HepG2 (cell line): ENCODE data around the gene GLIS2. TPM values are rescaled to one million over a fixed set of nuclear protein-coding genes. Genes with fewer than 3 reads are reported as not detected.

ENCODE experiments used
- ATAC-seq: fragments of 200-7000 bp; cut with Tn5 transposase; 3 replicates; pipeline ENCODE4 v1.9.1; 2020; ENCODE audit warnings: mild to moderate bottlenecking, moderate library complexity
- BruUV-seq: library from RNA; stranded (reverse); fragments of 400-500 nt; replicated peaks from 2 replicates; lab custom pipeline; 2021; lab: Mats Ljungman, UMichigan
- CTCF ChIA-PET: fragments of 300-600 bp; formaldehyde crosslinking; extraction: SDS; loops from one replicate; lab custom pipeline; 2021; ENCODE audit warnings: low total read pairs, inconsistent platforms, low intra/inter-chr PET ratio; lab: Yijun Ruan, JAX
- POLR2A ChIA-PET: fragments of 350-600 bp; sonication (Branson Sonifier 250); formaldehyde crosslinking; loops from one replicate; lab custom pipeline; 2020; ENCODE audit warnings: antibody characterized with exemption, inconsistent platforms; lab: Yijun Ruan, JAX
- DNase-seq: peaks from one replicate; pipeline ENCODE4 v3.0.0-alpha.2; 2015; ENCODE audit warnings: low spot score
- FAIRE-seq: peaks from 3 replicates; lab custom pipeline; 2011; peaks lifted over from hg19 to GRCh38; lab: Jason Lieb, UNC
- H2AFZ ChIP-seq: one replicate; pipeline ENCODE4 v1.6.1; 2011; ENCODE audit warnings: low read length, inconsistent platforms
- H3K27ac ChIP-seq: fragments of 300-600 bp; 3 replicates; pipeline ENCODE4 v1.8.0; 2011; ENCODE audit warnings: mixed run types, mild to moderate bottlenecking, mixed read lengths, low read length, inconsistent platforms; ENCODE audit not compliant: insufficient read depth; ENCODE audit errors: extremely low read length
- H3K27me3 ChIP-seq, 2 experiments: fragments of 200-600 bp in 1 of 2; 2 replicates in 1 of 2; 3 replicates in 1 of 2; pipeline versions ENCODE4 v1.6.0 to v1.8.0; 2011; ENCODE audit warnings: low read length in 2 of 2, mild to moderate bottlenecking in 2 of 2, moderate library complexity in 2 of 2, inconsistent platforms in 1 of 2; ENCODE audit not compliant: insufficient read depth in 2 of 2, control insufficient read depth in 1 of 2
- H3K36me3 ChIP-seq, 2 experiments: fragments of 200-600 bp in 1 of 2; replicated peaks in 1 of 2; 2 replicates in 1 of 2; 3 replicates in 1 of 2; pipeline versions ENCODE4 v1.5.1 to v1.8.0; 2011; ENCODE audit warnings: low read length in 2 of 2, inconsistent platforms in 1 of 2; ENCODE audit not compliant: insufficient read depth in 2 of 2, control insufficient read depth in 1 of 2
- H3K4me1 ChIP-seq: 2 replicates; pipeline ENCODE4 v1.5.1; 2012; ENCODE audit warnings: low read length, inconsistent platforms; ENCODE audit not compliant: insufficient read depth
- H3K4me2 ChIP-seq: 2 replicates; pipeline ENCODE4 v1.6.0; 2011; ENCODE audit warnings: low read depth, low read length, inconsistent platforms
- H3K4me3 ChIP-seq, 3 experiments: fragments of 200-600 bp in 1 of 3; sonication (generic), shearing (Covaris generic) in 1 of 3; replicated peaks in 1 of 3; 2 replicates each; pipeline ENCODE4 v1.5.1; 2011 to 2016; ENCODE audit warnings: low read length in 3 of 3, inconsistent platforms in 2 of 3, low read depth in 2 of 3, mild to moderate bottlenecking in 2 of 3, control low read depth in 1 of 3, mixed read lengths in 1 of 3; ENCODE audit not compliant: insufficient read depth in 1 of 3
- H3K79me2 ChIP-seq: one replicate; pipeline ENCODE4 v1.6.1; 2011; ENCODE audit warnings: low read length, inconsistent platforms; ENCODE audit not compliant: insufficient read depth
- H3K9ac ChIP-seq: 2 replicates; pipeline ENCODE4 v1.6.0; 2011; ENCODE audit warnings: mild to moderate bottlenecking, low read depth, low read length, inconsistent platforms; ENCODE audit not compliant: insufficient read depth
- H3K9me3 ChIP-seq: 2 replicates; pipeline ENCODE4 v1.5.1; 2012; ENCODE audit warnings: mild to moderate bottlenecking, low read length
- H4K20me1 ChIP-seq: 2 replicates; pipeline ENCODE4 v1.6.0; 2011; ENCODE audit warnings: inconsistent platforms, mild to moderate bottlenecking, low read length, moderate library complexity; ENCODE audit not compliant: insufficient read depth
- HOXD1 ChIP-seq: sonication (generic); formaldehyde crosslinking; IDR thresholded peaks from 2 replicates; pipeline ENCODE4 v1.5.0; 2020; ENCODE audit warnings: missing genetic modification reagents
- NCOA5 ChIP-seq: sonication (generic); formaldehyde crosslinking; IDR thresholded peaks from 2 replicates; pipeline ENCODE4 v1.4.0; 2020; ENCODE audit warnings: missing genetic modification reagents
- NRL ChIP-seq: sonication (generic); formaldehyde crosslinking; IDR thresholded peaks from 2 replicates; pipeline ENCODE4 v1.5.0; 2020; ENCODE audit warnings: missing genetic modification reagents, mild to moderate bottlenecking, moderate library complexity, borderline replicate concordance
- POLR2G ChIP-seq: fragments of 200-400 bp; formaldehyde crosslinking; IDR thresholded peaks from 2 replicates; pipeline ENCODE4 v1.6.1; 2018; ENCODE audit warnings: mild to moderate bottlenecking, low read depth, low read length, moderate library complexity
- SIN3B ChIP-seq: fragments of 150-350 bp; IDR thresholded peaks from 2 replicates; pipeline ENCODE4 v1.6.1; 2014; ENCODE audit warnings: low read length
- ZBTB1 ChIP-seq: sonication (generic); formaldehyde crosslinking; IDR thresholded peaks from 2 replicates; pipeline ENCODE4 v1.4.0; 2020; ENCODE audit warnings: missing genetic modification reagents, borderline replicate concordance
- ZNF136 ChIP-seq: sonication (generic); formaldehyde crosslinking; IDR thresholded peaks from 2 replicates; pipeline ENCODE4 v1.8.1; 2022; ENCODE audit warnings: low read depth, mild to moderate bottlenecking, moderate library complexity, missing genetic modification reagents
- ZNF292 ChIP-seq: sonication (generic); formaldehyde crosslinking; IDR thresholded peaks from 2 replicates; pipeline ENCODE4 v1.8.1; 2022; ENCODE audit warnings: mild to moderate bottlenecking, low read depth, missing genetic modification reagents, borderline replicate concordance
- ZNF343 ChIP-seq: sonication (generic); formaldehyde crosslinking; IDR thresholded peaks from 2 replicates; pipeline ENCODE4 v1.4.0; 2020; ENCODE audit warnings: mild to moderate bottlenecking, missing genetic modification reagents
- ZSCAN21 ChIP-seq: sonication (generic); formaldehyde crosslinking; IDR thresholded peaks from 2 replicates; pipeline ENCODE4 v1.8.0; 2022; ENCODE audit warnings: mild to moderate bottlenecking, missing genetic modification reagents, moderate library complexity, borderline replicate concordance
- WGBS: methylation state at CpG from one replicate; pipeline ENCODE4 v1.1.6; 2017; ENCODE audit warnings: low lambda C conversion rate; 5-methylcytosine and 5-hydroxymethylcytosine counted together
- in situ Hi-C: cut with HindIII; loops from 2 replicates; pipeline ENCODE4 v1.10.0; 2017; ENCODE audit warnings: low pct_unique_long_range_greater_than_20kb; ENCODE audit not compliant: extremely low pct_ligation_motif_present
- intact Hi-C: fragments of 100-400 bp; cut with micrococcal nuclease; formaldehyde crosslinking; loops from one replicate; pipeline ENCODE4 v1.10.0; 2022; ENCODE audit not compliant: unreplicated experiment
- polyA plus RNA-seq, 8 experiments: library from polyadenylated mRNA; depleted of rRNA in 3 of 8; stranded (reverse) in 7 of 8; unstranded in 1 of 8; fragments of >200 nt; fragmentation: Illumina TruSeq in 4 of 8; extraction: Trizol in 4 of 8; gene quantifications; 2 replicates each; pipeline versions ENCODE4 v1.2.1 to v1.2.3, GENCODE V29; 2011 to 2016; ENCODE audit warnings: low read depth in 4 of 8, missing spikeins in 1 of 8, mixed read lengths in 1 of 8; ENCODE audit not compliant: insufficient read depth in 1 of 8
- total RNA-seq, 5 experiments: library from RNA; depleted of rRNA; stranded (reverse); fragments of >200 nt; fragmentation: Illumina TruSeq; extraction: Trizol; gene quantifications; 2 replicates each; pipeline ENCODE4 v1.2.3, GENCODE V29; 2016; ENCODE audit warnings: low read depth in 1 of 5
- TF ChIP-seq, protein P1 (sequence below): sonication (generic); formaldehyde crosslinking; IDR thresholded peaks from 2 replicates; pipeline ENCODE4 v1.8.1; 2023; ENCODE audit warnings: mild to moderate bottlenecking, missing genetic modification reagents
- TF ChIP-seq, protein P2 (sequence below): sonication (generic); formaldehyde crosslinking; IDR thresholded peaks from 2 replicates; pipeline ENCODE4; 2020; ENCODE audit warnings: missing genetic modification reagents, mild to moderate bottlenecking, borderline replicate concordance

GLIS2 gene
- total and polyA plus RNA-seq, 2 of the 13 experiments (the other 11 are each of a cell fraction or from before 2014, with no cell fraction given), result 0.28 to 0.29 TPM

GRCh38 chr16:4295581-4295980 lies 20.3 kb upstream of the GLIS2 start:
- no peak overlapping the region for H2AFZ ChIP-seq
- intact Hi-C loops (loop anchor here (2.0 kb wide), 1 partner anchor 21 kb away; no protein-coding TSS in a partner anchor), in situ Hi-C loops (no loop called here)
- POLR2A ChIA-PET, result interaction anchor here (1.0 kb wide), 1 partner anchor 9 kb away, joined by 3 read pairs; no protein-coding TSS in a partner anchor
- H3K79me2 ChIP-seq, result no peaks in the 10 kb centered on the region
- H3K4me2 ChIP-seq, result no peak overlapping the region
- peaks cover 33% of the 10 kb centered on the region for H3K4me1 ChIP-seq
- no peak for TF ChIP-seq ZNF292 (CRISPR knock-in tag)
- TF ChIP-seq ZBTB1 (CRISPR knock-in tag), result no peak
- TF ChIP-seq, protein P1, sequence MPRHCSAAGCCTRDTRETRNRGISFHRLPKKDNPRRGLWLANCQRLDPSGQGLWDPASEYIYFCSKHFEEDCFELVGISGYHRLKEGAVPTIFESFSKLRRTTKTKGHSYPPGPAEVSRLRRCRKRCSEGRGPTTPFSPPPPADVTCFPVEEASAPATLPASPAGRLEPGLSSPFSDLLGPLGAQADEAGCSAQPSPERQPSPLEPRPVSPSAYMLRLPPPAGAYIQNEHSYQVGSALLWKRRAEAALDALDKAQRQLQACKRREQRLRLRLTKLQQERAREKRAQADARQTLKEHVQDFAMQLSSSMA (CRISPR knock-in tag), result no peak
- TF ChIP-seq NRL (CRISPR knock-in tag), result no peak
- no peak for TF ChIP-seq HOXD1
- TF ChIP-seq ZSCAN21 (CRISPR knock-in tag), result no peak
- TF ChIP-seq POLR2G, result no peak
- TF ChIP-seq NCOA5 (CRISPR knock-in tag), result no peak
- no peak for TF ChIP-seq ZNF343 (CRISPR knock-in tag)
- TF ChIP-seq ZNF136, result no peak
- TF ChIP-seq SIN3B, result no peak
- TF ChIP-seq, protein P2, sequence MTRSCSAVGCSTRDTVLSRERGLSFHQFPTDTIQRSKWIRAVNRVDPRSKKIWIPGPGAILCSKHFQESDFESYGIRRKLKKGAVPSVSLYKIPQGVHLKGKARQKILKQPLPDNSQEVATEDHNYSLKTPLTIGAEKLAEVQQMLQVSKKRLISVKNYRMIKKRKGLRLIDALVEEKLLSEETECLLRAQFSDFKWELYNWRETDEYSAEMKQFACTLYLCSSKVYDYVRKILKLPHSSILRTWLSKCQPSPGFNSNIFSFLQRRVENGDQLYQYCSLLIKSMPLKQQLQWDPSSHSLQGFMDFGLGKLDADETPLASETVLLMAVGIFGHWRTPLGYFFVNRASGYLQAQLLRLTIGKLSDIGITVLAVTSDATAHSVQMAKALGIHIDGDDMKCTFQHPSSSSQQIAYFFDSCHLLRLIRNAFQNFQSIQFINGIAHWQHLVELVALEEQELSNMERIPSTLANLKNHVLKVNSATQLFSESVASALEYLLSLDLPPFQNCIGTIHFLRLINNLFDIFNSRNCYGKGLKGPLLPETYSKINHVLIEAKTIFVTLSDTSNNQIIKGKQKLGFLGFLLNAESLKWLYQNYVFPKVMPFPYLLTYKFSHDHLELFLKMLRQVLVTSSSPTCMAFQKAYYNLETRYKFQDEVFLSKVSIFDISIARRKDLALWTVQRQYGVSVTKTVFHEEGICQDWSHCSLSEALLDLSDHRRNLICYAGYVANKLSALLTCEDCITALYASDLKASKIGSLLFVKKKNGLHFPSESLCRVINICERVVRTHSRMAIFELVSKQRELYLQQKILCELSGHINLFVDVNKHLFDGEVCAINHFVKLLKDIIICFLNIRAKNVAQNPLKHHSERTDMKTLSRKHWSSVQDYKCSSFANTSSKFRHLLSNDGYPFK, result no peak
- 57% methylated on average over 6 of the region's 6 CpGs for WGBS
- no peaks in the 10 kb centered on the region for H3K9me3 ChIP-seq
- no peak overlapping the region for H3K9ac ChIP-seq
- H3K27me3 ChIP-seq, result peaks cover 5 to 32% of the 10 kb centered on the region in 2 experiments; a peak in 3 of 5 replicates
- CTCF ChIA-PET, result no interaction called here
- no peaks in the 10 kb centered on the region for H3K36me3 ChIP-seq
- H4K20me1 ChIP-seq, result no peaks in the 10 kb centered on the region
- H3K27ac ChIP-seq, result no peak overlapping the region
- DNase-seq, result no peak
- ATAC-seq, result no peak
- FAIRE-seq, result no peak
- BruUV-seq, result no TSS peak
- no peak overlapping the region for H3K4me3 ChIP-seq
